PC-3 (cell line): ENCODE results near the gene OR2T10. TPM values are rescaled to one million over a fixed set of nuclear protein-coding genes. Genes with fewer than 3 reads are reported as not detected.

ENCODE experiments used
- ATAC-seq: fragments of 200-7000 bp; cut with Tn5 transposase; 2 replicates; pipeline ENCODE4 v1.9.1; 2020; ENCODE audit warnings: mild to moderate bottlenecking, moderate library complexity
- BruUV-seq: library from RNA; stranded (reverse); fragments of 400-500 nt; replicated peaks from 2 replicates; lab custom pipeline; 2021; lab: Mats Ljungman, UMichigan
- CTCF ChIA-PET: fragments of 300-600 bp; sonication (Branson Sonifier 250); formaldehyde crosslinking; loops from one replicate; lab custom pipeline; 2022; ENCODE audit warnings: antibody characterized with exemption; lab: Charles Lee
- POLR2A ChIA-PET: fragments of 300-600 bp; sonication (Branson Sonifier 250); formaldehyde crosslinking; loops from one replicate; lab custom pipeline; 2022; ENCODE audit warnings: antibody characterized with exemption; ENCODE audit not compliant: unreplicated experiment; lab: Charles Lee
- DNase-seq: peaks from one replicate; pipeline ENCODE4 v3.0.0-alpha.2; 2015
- H2AFZ ChIP-seq: fragments of 300-600 bp; sonication (generic); 2 replicates; pipeline ENCODE4 v1.6.0; 2016; ENCODE audit warnings: antibody characterized with exemption, low read length
- H3F3A ChIP-seq: fragments of 300-600 bp; sonication (generic); one replicate; pipeline ENCODE4 v1.6.0; 2017; ENCODE audit warnings: antibody characterized with exemption, low read length, control low read depth, mild to moderate bottlenecking; ENCODE audit not compliant: unreplicated experiment
- H3K27ac ChIP-seq: fragments of 300-600 bp; sonication (generic); 2 replicates; pipeline ENCODE4 v1.5.1; 2016; ENCODE audit warnings: mild to moderate bottlenecking, low read length
- H3K27me3 ChIP-seq: fragments of 300-600 bp; sonication (generic); 2 replicates; pipeline ENCODE4 v1.6.1; 2016; ENCODE audit warnings: low read length, mixed read lengths
- H3K36me3 ChIP-seq: fragments of 300-600 bp; sonication (generic); 2 replicates; pipeline ENCODE4 v1.6.1; 2016; ENCODE audit warnings: low read depth, mixed run types, low read length, mixed read lengths
- H3K4me1 ChIP-seq: fragments of 300-600 bp; sonication (generic); 2 replicates; pipeline ENCODE4 v1.5.1; 2016; ENCODE audit warnings: low read length; ENCODE audit not compliant: insufficient read depth
- H3K4me2 ChIP-seq: fragments of 300-600 bp; sonication (generic); 2 replicates; pipeline ENCODE4 v1.6.0; 2016; ENCODE audit warnings: low read length
- H3K4me3 ChIP-seq: fragments of 300-600 bp; sonication (generic); 2 replicates; pipeline ENCODE4 v1.5.1; 2016; ENCODE audit warnings: mild to moderate bottlenecking, low read length, mixed read lengths
- H3K79me2 ChIP-seq: fragments of 300-600 bp; sonication (generic); 2 replicates; pipeline ENCODE4 v1.6.1; 2017; ENCODE audit warnings: low read length, mixed read lengths
- H3K9ac ChIP-seq: fragments of 300-600 bp; sonication (generic); 2 replicates; pipeline ENCODE4 v1.6.0; 2016; ENCODE audit warnings: mild to moderate bottlenecking, low read length
- H3K9me2 ChIP-seq: fragments of 300-600 bp; sonication (generic); replicated peaks from 2 replicates; pipeline ENCODE4 v1.6.1; 2016; ENCODE audit warnings: mixed run types, low read length, mixed read lengths
- H3K9me3 ChIP-seq: fragments of 300-600 bp; sonication (generic); 2 replicates; pipeline ENCODE4 v1.6.1; 2016; ENCODE audit warnings: low read length, mixed read lengths
- H4K20me1 ChIP-seq: fragments of 300-600 bp; sonication (generic); 2 replicates; pipeline ENCODE4 v1.6.1; 2016; ENCODE audit warnings: low read length, mixed read lengths
- CTCF ChIP-seq: fragments of 300-600 bp; sonication (generic); conservative IDR thresholded peaks from 2 replicates; pipeline ENCODE4 v1.5.1; 2017; ENCODE audit warnings: antibody characterized with exemption, low read depth, mild to moderate bottlenecking, low read length
- EZH2 ChIP-seq: fragments of 300-600 bp; sonication (generic); IDR thresholded peaks from one replicate; pipeline ENCODE4 v1.6.1; 2017; ENCODE audit warnings: antibody characterized with exemption, mild to moderate bottlenecking, low read length; ENCODE audit not compliant: unreplicated experiment
- EZH2phosphoT487 ChIP-seq: fragments of 300-600 bp; sonication (generic); IDR thresholded peaks from 2 replicates; pipeline ENCODE4 v1.6.1; 2018; ENCODE audit warnings: mild to moderate bottlenecking, antibody characterized with exemption, low read length, borderline replicate concordance
- intact Hi-C: fragments of 100-400 bp; cut with micrococcal nuclease; formaldehyde crosslinking; loops from 2 replicates; pipeline ENCODE4 v1.9.0; 2023
- total RNA-seq: library from RNA; depleted of rRNA; stranded (reverse); fragments of >200 nt; gene quantifications from 2 replicates; pipeline ENCODE4 v1.2.3, GENCODE V29; 2014

Gene OR2T10
- total RNA-seq, 1 experiment from 2014 or later = not detected

GRCh38 chr1:248596615-248597014, 885 bp downstream of the OR2T10 start:
- H2AFZ ChIP-seq = peak overlapping the region; percentile 41
- H3K9ac ChIP-seq = no peak overlapping the region
- H3K4me1 ChIP-seq = peaks cover 5% of the 10 kb centered on the region
- no peaks in the 10 kb centered on the region for H4K20me1 ChIP-seq
- POLR2A ChIA-PET = no interaction called here
- H3K27ac ChIP-seq = no peak overlapping the region
- peaks cover 2% of the 10 kb centered on the region; the same call in 1 of the 2 replicates for H3K9me2 ChIP-seq
- no peaks in the 10 kb centered on the region for H3K36me3 ChIP-seq
- no TSS peak for BruUV-seq
- TF ChIP-seq CTCF = no peak
- TF ChIP-seq EZH2phosphoT487 = no peak
- no peak for TF ChIP-seq EZH2
- H3K9me3 ChIP-seq = no peaks in the 10 kb centered on the region
- no peaks in the 10 kb centered on the region for H3K27me3 ChIP-seq
- H3K4me3 ChIP-seq = no peak overlapping the region
- ATAC-seq (peak; percentile 61; the same call in 1 of the 2 replicates), DNase-seq (peak; percentile 22)
- no peaks in the 10 kb centered on the region for H3K79me2 ChIP-seq
- CTCF ChIA-PET = no interaction called here
- no peaks in the 10 kb centered on the region for H3F3A ChIP-seq
- intact Hi-C loops = no loop called here
- peak overlapping the region; percentile 3; the same call in 1 of the 2 replicates for H3K4me2 ChIP-seq

GRCh38 chr1:248593226-248593625, 4.3 kb downstream of the OR2T10 start:
- Histone ChIP-seq H4K20me1 (no peaks in the 10 kb centered on the region), H3K79me2 (no peaks in the 10 kb centered on the region), H3K9ac (no peak overlapping the region), H3F3A (no peaks in the 10 kb centered on the region), H3K4me3 (no peak overlapping the region), H3K36me3 (no peaks in the 10 kb centered on the region), H3K9me3 (no peaks in the 10 kb centered on the region), H3K4me2 (no peak overlapping the region), H2AFZ (no peak overlapping the region), H3K4me1 (peaks cover 5% of the 10 kb centered on the region), H3K9me2 (0 out of 2 replicates have a peak, but pooled peaks cover 8% of the 10 kb centered on the region), H3K27ac (no peak overlapping the region), H3K27me3 (no peaks in the 10 kb centered on the region)
- CTCF ChIA-PET = no interaction called here
- intact Hi-C loops = no loop called here
- no TSS peak for BruUV-seq
- DNase-seq = no peak
- no peak for ATAC-seq
- no peak for TF ChIP-seq EZH2
- no peak for TF ChIP-seq CTCF
- TF ChIP-seq EZH2phosphoT487 = no peak
- POLR2A ChIA-PET = no interaction called here

GRCh38 chr1:248592655-248593054, 4.8 kb downstream of the OR2T10 start:
- no peak for ATAC-seq
- H3F3A ChIP-seq = no peaks in the 10 kb centered on the region
- H3K36me3 ChIP-seq = no peaks in the 10 kb centered on the region
- H3K9ac ChIP-seq = no peak overlapping the region
- ChIA-PET CTCF (no interaction called here), POLR2A (no interaction called here)
- H3K4me3 ChIP-seq = no peak overlapping the region
- H3K4me1 ChIP-seq = peaks cover 5% of the 10 kb centered on the region
- H4K20me1 ChIP-seq = no peaks in the 10 kb centered on the region
- no peaks in the 10 kb centered on the region for H3K79me2 ChIP-seq
- no peaks in the 10 kb centered on the region for H3K27me3 ChIP-seq
- no peak overlapping the region for H3K4me2 ChIP-seq
- no peak for TF ChIP-seq EZH2
- no peak for TF ChIP-seq EZH2phosphoT487
- TF ChIP-seq CTCF = no peak
- no peak overlapping the region for H3K27ac ChIP-seq
- 0 out of 2 replicates have a peak, but pooled peaks cover 8% of the 10 kb centered on the region for H3K9me2 ChIP-seq
- intact Hi-C loops = no loop called here
- H2AFZ ChIP-seq = no peak overlapping the region
- DNase-seq = no peak
- no peaks in the 10 kb centered on the region; the same call in 1 of the 2 replicates for H3K9me3 ChIP-seq
- no TSS peak for BruUV-seq
